ENCODE results near the gene TLE3. TPM values are rescaled to one million over a fixed set of nuclear protein-coding genes. Genes with fewer than 3 reads are reported as not detected.

The TLE3 gene
- total and polyA plus RNA-seq, 2 of the 4 experiments (the other 2 are of a cell fraction) = 6.5 to 16.3 TPM

DNA sequence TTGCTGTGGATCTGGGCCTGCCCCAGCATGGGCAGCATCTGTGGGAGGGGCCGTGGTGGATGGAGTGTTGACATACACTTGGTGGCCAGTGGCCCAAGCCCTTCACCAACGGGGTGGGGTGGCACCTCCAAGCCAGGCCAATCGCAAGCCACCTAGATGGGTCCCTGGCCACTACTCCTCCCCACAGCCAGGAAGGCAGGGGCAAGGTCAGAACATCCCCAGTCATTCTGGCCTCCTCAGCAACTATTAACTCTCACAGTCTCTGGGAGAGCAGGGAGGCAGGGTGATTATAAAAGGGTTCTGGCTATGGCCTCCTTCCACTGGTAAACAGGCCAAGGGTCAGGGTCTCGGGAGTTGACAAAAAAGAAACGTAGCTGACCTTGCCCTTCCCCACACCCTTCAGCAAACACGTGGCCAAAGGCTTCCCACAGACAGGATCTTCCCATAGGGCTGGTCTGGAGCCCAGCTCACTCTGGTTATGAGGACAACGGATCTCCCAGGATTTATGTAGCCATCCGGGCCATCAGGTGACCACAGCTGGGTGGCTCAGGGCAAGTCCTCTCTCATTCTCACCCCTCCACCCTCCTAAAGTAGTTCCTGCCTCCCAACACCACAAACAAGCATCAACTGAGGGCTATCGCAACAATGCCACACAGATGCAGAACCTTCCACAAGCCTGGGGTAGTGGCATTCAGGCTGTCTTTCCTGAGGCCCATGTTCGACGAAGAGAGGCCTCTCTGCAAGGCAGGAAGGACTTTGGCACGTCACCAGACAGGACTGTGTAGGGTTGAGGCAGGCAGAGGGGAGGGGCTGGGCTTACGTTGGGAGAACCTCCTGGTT, 18.9 kb downstream of the TLE3 start:
- H3K4me2 ChIP-seq (ENCODE audit: low read depth, low read length) = no peak overlapping the region
- H4K5ac ChIP-seq (ENCODE audit: low read depth, low read length) = no peak overlapping the region
- H4K91ac ChIP-seq (ENCODE audit: insufficient read depth, low read depth, low read length) = no peak overlapping the region
- ChIA-PET POLR2A (ENCODE audit: unreplicated experiment) (no interaction called here), CTCF (no interaction called here)
- peak overlapping the region; percentile 18; the same call in 1 of the 2 replicates for H2AK5ac ChIP-seq (ENCODE audit: low read depth, low read length)
- no peak for TF ChIP-seq MAZ (IDR thresholded peaks at IDR 0.05; ENCODE audit: borderline replicate concordance, low read depth, low read length)
- no peak for TF ChIP-seq NFE2L2 (IDR thresholded peaks at IDR 0.05; ENCODE audit: low read depth, low read length)
- no peak for TF ChIP-seq CTCF (conservative IDR thresholded peaks at IDR 0.05; ENCODE audit: low read depth, low read length)
- TF ChIP-seq, protein P1, sequence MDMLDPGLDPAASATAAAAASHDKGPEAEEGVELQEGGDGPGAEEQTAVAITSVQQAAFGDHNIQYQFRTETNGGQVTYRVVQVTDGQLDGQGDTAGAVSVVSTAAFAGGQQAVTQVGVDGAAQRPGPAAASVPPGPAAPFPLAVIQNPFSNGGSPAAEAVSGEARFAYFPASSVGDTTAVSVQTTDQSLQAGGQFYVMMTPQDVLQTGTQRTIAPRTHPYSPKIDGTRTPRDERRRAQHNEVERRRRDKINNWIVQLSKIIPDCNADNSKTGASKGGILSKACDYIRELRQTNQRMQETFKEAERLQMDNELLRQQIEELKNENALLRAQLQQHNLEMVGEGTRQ (IDR thresholded peaks at IDR 0.05; ENCODE audit: low read depth, low read length) = no peak
- no peak for TF ChIP-seq MXI1 (IDR thresholded peaks at IDR 0.05; ENCODE audit: borderline replicate concordance, low read depth, low read length)
- TF ChIP-seq RAD21 (IDR thresholded peaks at IDR 0.05; ENCODE audit: low read length) = no peak
- TF ChIP-seq POLR2A (IDR thresholded peaks at IDR 0.05; ENCODE audit: low read depth, low read length) = no peak
- no peak for TF ChIP-seq RCOR1 (IDR thresholded peaks at IDR 0.05; ENCODE audit: insufficient replicate concordance, low read length)
- TF ChIP-seq, protein P2, sequence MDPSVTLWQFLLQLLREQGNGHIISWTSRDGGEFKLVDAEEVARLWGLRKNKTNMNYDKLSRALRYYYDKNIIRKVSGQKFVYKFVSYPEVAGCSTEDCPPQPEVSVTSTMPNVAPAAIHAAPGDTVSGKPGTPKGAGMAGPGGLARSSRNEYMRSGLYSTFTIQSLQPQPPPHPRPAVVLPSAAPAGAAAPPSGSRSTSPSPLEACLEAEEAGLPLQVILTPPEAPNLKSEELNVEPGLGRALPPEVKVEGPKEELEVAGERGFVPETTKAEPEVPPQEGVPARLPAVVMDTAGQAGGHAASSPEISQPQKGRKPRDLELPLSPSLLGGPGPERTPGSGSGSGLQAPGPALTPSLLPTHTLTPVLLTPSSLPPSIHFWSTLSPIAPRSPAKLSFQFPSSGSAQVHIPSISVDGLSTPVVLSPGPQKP (IDR thresholded peaks at IDR 0.05; ENCODE audit: borderline replicate concordance, low read depth, low read length) = no peak
- no peak for TF ChIP-seq RFX5 (IDR thresholded peaks at IDR 0.05; ENCODE audit: low read depth, low read length)
- TF ChIP-seq MAFK (IDR thresholded peaks at IDR 0.05; ENCODE audit: low read depth, low read length) = no peak
- no peak overlapping the region for H2AK9ac ChIP-seq (replicated peaks; ENCODE audit: low read depth, low read length, poor library complexity)
- H2BK15ac ChIP-seq (ENCODE audit: low read depth, low read length) = no peak overlapping the region
- H3K9ac ChIP-seq (ENCODE audit: low read depth, low read length) = no peak overlapping the region
- H3K9me3 ChIP-seq (ENCODE audit: control insufficient read depth, insufficient read depth, low read length) = no peaks in the 10 kb centered on the region
- no peak overlapping the region for H3K56ac ChIP-seq (ENCODE audit: extremely low read depth, insufficient read depth, low read length)
- WGBS, 2 experiments (ENCODE audit: extremely low coverage in 2 of 2, insufficient read length in 1 of 2) = 62% methylated on average over 3 of the region's 13 CpGs; no CpG with 5 or more reads in 1 of the 2 experiments
- peaks cover 2% of the 10 kb centered on the region; the same call in 1 of the 2 replicates for H3K4me1 ChIP-seq (ENCODE audit: control insufficient read depth, insufficient read depth, low read length)
- H2AFZ ChIP-seq (replicated peaks; ENCODE audit: low read length, poor library complexity) = no peak overlapping the region
- intact Hi-C loops (cut with micrococcal nuclease) = no loop called here
- H3K18ac ChIP-seq (ENCODE audit: low read depth, low read length) = no peak overlapping the region
- in situ Hi-C loops (cut with MboI; ENCODE audit: low sequenced_read_pairs) = loop anchor here (25.0 kb wide), 1 partner anchor 409 kb away; no protein-coding TSS in a partner anchor
- no peak overlapping the region for H2BK120ac ChIP-seq (ENCODE audit: low read depth, low read length)
- no peak for ATAC-seq (ENCODE audit: low read depth)
- H4K20me1 ChIP-seq (ENCODE audit: insufficient read depth, low read length) = peaks cover 64% of the 10 kb centered on the region
- dilution Hi-C loops (cut with HindIII; ENCODE audit: low sequenced_read_pairs, unreplicated experiment) = no loop called here
- H3K27ac ChIP-seq (ENCODE audit: insufficient read depth, low read length) = no peak overlapping the region
- no peak overlapping the region for H2BK20ac ChIP-seq (ENCODE audit: low read depth, low read length)
- DNase-seq = no peak
- no peaks in the 10 kb centered on the region for H3K27me3 ChIP-seq (ENCODE audit: control insufficient read depth, insufficient read depth, low read length)
- H3K23ac ChIP-seq (ENCODE audit: low read depth, low read length) = peak overlapping the region; percentile 55; the same call in 1 of the 2 replicates
- H4K8ac ChIP-seq (ENCODE audit: low read depth in 2 of 2, low read length in 2 of 2) = no peak overlapping the region
- no TSS peak for BruUV-seq (replicated peaks)
- peaks cover 20 to 78% of the 10 kb centered on the region in 2 experiments for H3K79me1 ChIP-seq (ENCODE audit: low read depth in 1 of 2, low read length in 2 of 2)
- H3K36me3 ChIP-seq (ENCODE audit: control insufficient read depth, insufficient read depth, low read length) = peaks cover 51% of the 10 kb centered on the region
- no peak overlapping the region; the same call in 1 of the 2 replicates for H3K14ac ChIP-seq (replicated peaks; ENCODE audit: low read depth, low read length)
- H3K4me3 ChIP-seq (ENCODE audit: insufficient read depth, low read depth, low read length) = no peak overlapping the region
- no peak overlapping the region for H3K4ac ChIP-seq (ENCODE audit: low read depth, low read length)
- H2BK5ac ChIP-seq (ENCODE audit: low read depth, low read length, poor library complexity, severe bottlenecking) = no peak overlapping the region
- peaks cover 14% of the 10 kb centered on the region for H3K9me1 ChIP-seq (ENCODE audit: insufficient read depth, low read length)
